Measurements from ENCODE around the gene PHKG1. TPM values are rescaled to one million over a fixed set of nuclear protein-coding genes. Genes with fewer than 3 reads are reported as not detected.
"Not testable (repeated sequence)": the region's sequence is repeated elsewhere in the genome, so short reads cannot be mapped to it uniquely, and the experiment has no call there.

The PHKG1 gene
- total RNA-seq, 1 donor from 2014 or later, result 1.1 TPM

DNA sequence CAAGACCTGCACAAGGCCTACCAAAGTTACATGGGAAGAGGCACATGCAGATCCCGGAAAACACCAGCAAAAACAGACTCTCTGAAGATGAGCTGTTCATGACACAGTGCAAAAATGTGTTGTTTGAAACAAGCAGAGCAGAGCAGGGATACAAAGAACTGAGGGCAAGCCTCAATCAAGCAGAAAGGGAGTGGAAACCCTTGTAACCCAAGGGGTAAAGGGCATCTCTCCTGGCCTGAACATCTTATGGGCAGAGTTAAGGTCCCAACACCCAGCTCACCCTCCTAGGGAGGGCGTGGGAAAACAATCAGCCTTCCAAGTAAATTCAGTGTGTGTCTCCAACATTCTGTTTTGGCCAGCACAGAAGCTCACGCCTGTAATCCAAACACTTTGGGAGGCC, 52.0 kb downstream of the PHKG1 start:
- intact Hi-C loops (cut with DNase I), result no loop called here
- DNase-seq, result no peak
- no peak for ATAC-seq
- TF ChIP-seq, protein P1, sequence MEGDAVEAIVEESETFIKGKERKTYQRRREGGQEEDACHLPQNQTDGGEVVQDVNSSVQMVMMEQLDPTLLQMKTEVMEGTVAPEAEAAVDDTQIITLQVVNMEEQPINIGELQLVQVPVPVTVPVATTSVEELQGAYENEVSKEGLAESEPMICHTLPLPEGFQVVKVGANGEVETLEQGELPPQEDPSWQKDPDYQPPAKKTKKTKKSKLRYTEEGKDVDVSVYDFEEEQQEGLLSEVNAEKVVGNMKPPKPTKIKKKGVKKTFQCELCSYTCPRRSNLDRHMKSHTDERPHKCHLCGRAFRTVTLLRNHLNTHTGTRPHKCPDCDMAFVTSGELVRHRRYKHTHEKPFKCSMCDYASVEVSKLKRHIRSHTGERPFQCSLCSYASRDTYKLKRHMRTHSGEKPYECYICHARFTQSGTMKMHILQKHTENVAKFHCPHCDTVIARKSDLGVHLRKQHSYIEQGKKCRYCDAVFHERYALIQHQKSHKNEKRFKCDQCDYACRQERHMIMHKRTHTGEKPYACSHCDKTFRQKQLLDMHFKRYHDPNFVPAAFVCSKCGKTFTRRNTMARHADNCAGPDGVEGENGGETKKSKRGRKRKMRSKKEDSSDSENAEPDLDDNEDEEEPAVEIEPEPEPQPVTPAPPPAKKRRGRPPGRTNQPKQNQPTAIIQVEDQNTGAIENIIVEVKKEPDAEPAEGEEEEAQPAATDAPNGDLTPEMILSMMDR (IDR thresholded peaks at IDR 0.05), result no peak
- H3K4me3 ChIP-seq, result no peak overlapping the region
- no peaks in the 10 kb centered on the region for H3K4me1 ChIP-seq
- H3K27me3 ChIP-seq (ENCODE audit: low read depth), result no peaks in the 10 kb centered on the region
- no peaks in the 10 kb centered on the region for H3K9me3 ChIP-seq
- H3K27ac ChIP-seq, result no peak overlapping the region
- no peaks in the 10 kb centered on the region for H3K36me3 ChIP-seq

DNA sequence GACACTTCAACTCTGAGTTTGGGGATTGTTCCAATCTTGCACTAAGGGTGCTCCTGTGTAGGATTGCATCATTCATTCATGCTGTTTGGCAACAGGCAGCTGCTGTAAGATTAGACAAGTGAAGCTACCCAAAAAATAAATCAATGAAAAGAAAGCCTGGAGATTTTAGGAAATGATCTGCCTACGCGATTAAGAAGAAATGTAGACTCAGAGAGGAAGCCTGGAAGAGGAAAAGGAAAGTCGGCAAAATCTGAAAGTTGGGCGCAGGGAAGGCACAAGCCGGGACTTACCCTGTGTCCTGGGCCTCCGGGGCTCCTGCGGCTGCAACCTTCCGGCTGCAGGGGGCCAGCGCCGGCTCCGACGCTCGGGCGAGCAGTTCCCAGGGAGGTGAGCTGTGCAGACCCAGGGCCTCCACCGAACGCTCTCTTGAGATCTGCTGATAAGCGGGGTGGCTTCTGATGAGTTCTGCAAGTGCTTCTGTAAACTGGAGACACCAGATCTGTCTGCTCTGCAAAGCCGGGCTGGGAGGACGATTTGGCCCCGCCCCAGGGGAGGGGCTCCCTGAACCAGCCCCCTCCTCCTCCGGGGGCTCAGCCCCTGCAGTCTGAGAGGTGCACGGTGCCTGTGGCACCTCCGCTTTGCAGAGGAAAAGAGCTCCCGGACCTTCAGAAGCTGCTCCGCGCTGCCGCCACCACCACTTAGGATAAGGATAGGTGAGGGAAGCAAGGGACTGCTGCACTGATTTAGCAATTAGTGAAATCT, 58.9 kb downstream of the PHKG1 start:
- no peaks in the 10 kb centered on the region for H3K27me3 ChIP-seq (ENCODE audit: low read depth)
- TF ChIP-seq, protein P1 (IDR thresholded peaks at IDR 0.05), result peak; percentile 41
- peak overlapping the region; percentile 56 for H3K27ac ChIP-seq
- H3K4me1 ChIP-seq, result peaks cover 9% of the 10 kb centered on the region
- no peaks in the 10 kb centered on the region for H3K9me3 ChIP-seq
- H3K4me3 ChIP-seq, result peak overlapping the region; percentile 81
- H3K36me3 ChIP-seq, result no peaks in the 10 kb centered on the region
- peak; percentile 90 to 95 for ATAC-seq
- DNase-seq, result peak; percentile 66
- intact Hi-C loops (cut with DNase I), result no loop called here

DNA sequence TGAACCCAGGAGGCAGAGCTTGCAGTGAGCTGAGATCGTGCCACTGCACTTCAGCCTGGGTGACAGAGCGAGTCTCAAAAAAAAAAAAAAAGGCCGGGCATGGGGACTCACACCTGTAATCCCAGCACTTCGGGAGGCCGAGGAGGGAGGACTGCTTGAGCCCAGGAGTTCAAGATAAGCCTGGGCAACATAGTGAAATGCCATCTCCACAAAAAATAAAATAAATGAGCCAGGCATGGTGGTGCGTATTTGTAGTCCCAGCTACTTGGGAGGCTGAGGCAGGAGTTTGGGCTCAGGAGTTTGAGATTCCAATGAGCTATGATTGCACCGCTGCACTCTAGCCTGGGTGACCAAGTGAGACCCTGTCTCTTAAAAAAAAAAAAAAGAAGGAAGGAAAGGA, 60.2 kb downstream of the PHKG1 start:
- H3K9me3 ChIP-seq; DNase-seq; H3K4me1 ChIP-seq; H3K4me3 ChIP-seq; intact Hi-C loops (cut with DNase I); ATAC-seq; H3K36me3 ChIP-seq; H3K27me3 ChIP-seq (ENCODE audit: low read depth); H3K27ac ChIP-seq: not testable (repeated sequence)

DNA sequence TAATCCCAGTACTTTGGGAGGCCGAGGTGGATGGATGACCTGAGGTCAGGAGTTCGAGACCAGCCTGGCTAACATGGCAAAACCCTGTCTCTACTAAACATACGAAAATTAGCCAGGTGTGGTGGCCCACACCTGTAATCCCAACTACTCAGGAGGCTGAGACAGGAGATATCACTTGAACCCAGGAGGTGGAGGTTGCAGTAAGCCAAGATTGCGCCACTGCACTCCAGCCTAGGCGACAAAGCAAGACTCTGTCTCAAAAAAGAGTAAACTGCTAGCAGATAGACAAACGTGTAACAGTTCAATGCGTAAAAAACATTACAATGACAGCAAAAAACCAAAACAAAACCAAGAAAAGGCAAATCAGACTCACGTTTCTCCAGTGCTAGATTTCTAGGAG, 61.2 kb downstream of the PHKG1 start:
- H3K27me3 ChIP-seq (ENCODE audit: low read depth); H3K27ac ChIP-seq; H3K36me3 ChIP-seq; intact Hi-C loops (cut with DNase I); H3K4me1 ChIP-seq; ATAC-seq; DNase-seq; H3K4me3 ChIP-seq; H3K9me3 ChIP-seq: not testable (repeated sequence)

DNA sequence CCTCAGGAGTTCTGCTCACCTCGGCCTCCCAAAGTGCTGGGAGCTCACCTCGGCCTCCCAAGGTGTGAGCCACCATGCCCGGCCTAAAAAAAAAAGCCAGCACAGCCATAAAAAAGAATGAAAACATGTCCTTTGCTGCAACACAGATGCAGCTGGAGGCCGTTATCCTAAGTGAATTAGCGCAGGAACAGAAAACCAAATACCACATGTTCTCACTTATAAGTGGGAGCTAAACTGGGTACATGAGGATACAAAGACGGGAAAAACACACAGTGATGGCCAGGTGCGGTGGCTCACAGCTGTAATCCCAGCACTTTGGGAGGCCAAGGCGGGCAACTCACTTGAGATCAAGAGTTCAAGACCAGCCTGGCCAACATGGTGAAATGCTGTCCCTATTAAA, 62.4 kb downstream of the PHKG1 start:
- ATAC-seq (no peak), DNase-seq (no peak)
- Histone ChIP-seq H3K9me3 (no peaks in the 10 kb centered on the region), H3K4me3 (no peak overlapping the region), H3K27me3 (ENCODE audit: low read depth) (no peaks in the 10 kb centered on the region), H3K4me1 (peaks cover 9% of the 10 kb centered on the region), H3K36me3 (no peaks in the 10 kb centered on the region), H3K27ac (no peak overlapping the region)
- TF ChIP-seq, protein P1 (IDR thresholded peaks at IDR 0.05), result no peak
- intact Hi-C loops (cut with DNase I), result no loop called here

Other genes with a start within 250 kb of the PHKG1 start
- not detected for gene SEPTIN14, start 230.2 kb downstream of the PHKG1 start, total RNA-seq
- 2.7 TPM for gene ZNF713, start 205.5 kb downstream of the PHKG1 start, total RNA-seq
- 10.2 TPM for gene MRPS17, start 141.1 kb downstream of the PHKG1 start, total RNA-seq
- 52.9 TPM for gene NIPSNAP2, start 128.4 kb downstream of the PHKG1 start, total RNA-seq
- 11.8 TPM for gene PSPH, start 41.5 kb downstream of the PHKG1 start, total RNA-seq
- 75.3 TPM for gene CCT6A, start 41.2 kb downstream of the PHKG1 start, total RNA-seq
- gene SUMF2, start 28.7 kb downstream of the PHKG1 start, total RNA-seq, result 148 TPM
- gene CHCHD2, start 13.5 kb upstream of the PHKG1 start, total RNA-seq, result 199 TPM
- gene NUPR2, start 23.5 kb upstream of the PHKG1 start, total RNA-seq, result not detected